Measurements from ENCODE around the gene LRMDA.

GRCh38 chr10:76138286-76138685, 706.9 kb downstream of the LRMDA start:
- TF ChIP-seq, protein P1, sequence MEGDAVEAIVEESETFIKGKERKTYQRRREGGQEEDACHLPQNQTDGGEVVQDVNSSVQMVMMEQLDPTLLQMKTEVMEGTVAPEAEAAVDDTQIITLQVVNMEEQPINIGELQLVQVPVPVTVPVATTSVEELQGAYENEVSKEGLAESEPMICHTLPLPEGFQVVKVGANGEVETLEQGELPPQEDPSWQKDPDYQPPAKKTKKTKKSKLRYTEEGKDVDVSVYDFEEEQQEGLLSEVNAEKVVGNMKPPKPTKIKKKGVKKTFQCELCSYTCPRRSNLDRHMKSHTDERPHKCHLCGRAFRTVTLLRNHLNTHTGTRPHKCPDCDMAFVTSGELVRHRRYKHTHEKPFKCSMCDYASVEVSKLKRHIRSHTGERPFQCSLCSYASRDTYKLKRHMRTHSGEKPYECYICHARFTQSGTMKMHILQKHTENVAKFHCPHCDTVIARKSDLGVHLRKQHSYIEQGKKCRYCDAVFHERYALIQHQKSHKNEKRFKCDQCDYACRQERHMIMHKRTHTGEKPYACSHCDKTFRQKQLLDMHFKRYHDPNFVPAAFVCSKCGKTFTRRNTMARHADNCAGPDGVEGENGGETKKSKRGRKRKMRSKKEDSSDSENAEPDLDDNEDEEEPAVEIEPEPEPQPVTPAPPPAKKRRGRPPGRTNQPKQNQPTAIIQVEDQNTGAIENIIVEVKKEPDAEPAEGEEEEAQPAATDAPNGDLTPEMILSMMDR (conservative IDR thresholded peaks at IDR 0.05; ENCODE audit: low read length), result no peak
- no peak for TF ChIP-seq EZH2phosphoT487 (IDR thresholded peaks at IDR 0.05; ENCODE audit: borderline replicate concordance)

Measured in Loucy (cell line).